GM18868 (cell line): ENCODE results near the gene DLEU7.

Experiments
- ATAC-seq: cut with Tn5 transposase; IDR thresholded peaks from one replicate; pipeline ENCODE4 v1.9.1; 2021; ENCODE audit warnings: mild to moderate bottlenecking, moderate library complexity; ENCODE audit not compliant: unreplicated experiment

Gene DLEU7

GRCh38 chr13:50844084-50844875, 788 bp upstream of the DLEU7 start:
- no peak for ATAC-seq

GRCh38 chr13:50842990-50843256, 569 bp downstream of the DLEU7 start:
- no peak for ATAC-seq

GRCh38 chr13:50842251-50842989, 1.1 kb downstream of the DLEU7 start:
- ATAC-seq: no peak

GRCh38 chr13:50841786-50842185, 1.7 kb downstream of the DLEU7 start:
- ATAC-seq: no peak

- ATAC-seq: no peak
Observed at GRCh38 chr13:50840284-50840683, 3.2 kb downstream of the DLEU7 start.

- ATAC-seq: no peak
Observed at GRCh38 chr13:50839828-50840227, 3.7 kb downstream of the DLEU7 start.

GRCh38 chr13:50838701-50839100, 4.8 kb downstream of the DLEU7 start:
- ATAC-seq: no peak

GRCh38 chr13:50838031-50838430, 5.5 kb downstream of the DLEU7 start:
- ATAC-seq: no peak

GRCh38 chr13:50831512-50831911, 12.0 kb downstream of the DLEU7 start:
- ATAC-seq: no peak

GRCh38 chr13:50829896-50830295, 13.6 kb downstream of the DLEU7 start:
- no peak for ATAC-seq

- ATAC-seq: no peak
Observed at GRCh38 chr13:50829226-50829625, 14.3 kb downstream of the DLEU7 start.

GRCh38 chr13:50826035-50826434, 17.5 kb downstream of the DLEU7 start:
- ATAC-seq: no peak

- ATAC-seq: no peak
Observed at GRCh38 chr13:50812242-50812641, 31.2 kb downstream of the DLEU7 start.

GRCh38 chr13:50810998-50811397, 32.5 kb downstream of the DLEU7 start:
- ATAC-seq: peak; percentile 92

GRCh38 chr13:50810468-50810867, 33.0 kb downstream of the DLEU7 start:
- no peak for ATAC-seq

GRCh38 chr13:50809133-50810090, 34.1 kb downstream of the DLEU7 start:
- ATAC-seq: no peak

GRCh38 chr13:50805805-50806204, 37.7 kb downstream of the DLEU7 start:
- ATAC-seq: no peak

GRCh38 chr13:50801087-50801931, 42.2 kb downstream of the DLEU7 start:
- peak; percentile 91 for ATAC-seq

- no peak for ATAC-seq
Observed at GRCh38 chr13:50800091-50800739, 43.3 kb downstream of the DLEU7 start.

GRCh38 chr13:50798923-50799322, 44.6 kb downstream of the DLEU7 start:
- ATAC-seq: no peak
